Naive thymus-derived CD8-positive, alpha-beta T cell (primary cell): ENCODE data around the gene OPRD1. TPM values are rescaled to one million over a fixed set of nuclear protein-coding genes. Genes with fewer than 3 reads are reported as not detected.
"Not testable (repeated sequence)": the region's sequence is repeated elsewhere in the genome, so short reads cannot be mapped to it uniquely, and the experiment has no call there.

Experiments used
- ATAC-seq, 2 donors: fragments of 150-1000 bp; cut with Tn5 transposase in 1 of 2; sonication (Bioruptor Pico), chemical (Tn5 transposase) in 1 of 2; 1 replicate in 1 of 2; 2 replicates in 1 of 2; pipeline ENCODE4 v1.10.0; 2021; ENCODE audit warnings: mild to moderate bottlenecking in 2 of 2, moderate library complexity in 2 of 2
- POLR2A ChIA-PET: fragments of 350-600 bp; sonication (Branson Sonifier 250); formaldehyde crosslinking; loops from one replicate; lab custom pipeline; 2021; ENCODE audit warnings: antibody characterized with exemption; lab: Charles Lee
- DNase-seq, 10 donors: peaks; one replicate each; pipeline versions ENCODE4 v3.0.0 to v3.0.0-alpha.2; 2020 to 2022
- H3K27ac Mint-ChIP-seq, 10 donors: one replicate each; pipeline ENCODE4 v1.8.0; 2020 to 2022; ENCODE audit warnings: mild to moderate bottlenecking in 10 of 10, mixed read lengths in 10 of 10, moderate library complexity in 4 of 10, inconsistent platforms in 1 of 10
- H3K27me3 Mint-ChIP-seq, 5 donors: one replicate each; pipeline ENCODE4 v1.8.0; 2021 to 2022; ENCODE audit warnings: mixed read lengths in 5 of 5
- H3K36me3 Mint-ChIP-seq, 3 donors: one replicate each; pipeline ENCODE4 v1.8.0; 2020 to 2022; ENCODE audit warnings: mixed read lengths in 3 of 3, mild to moderate bottlenecking in 2 of 3, inconsistent platforms in 1 of 3
- H3K4me1 Mint-ChIP-seq, 4 donors: one replicate each; pipeline ENCODE4 v1.8.0; 2021 to 2022; ENCODE audit warnings: mixed read lengths in 4 of 4
- H3K4me3 Mint-ChIP-seq, 10 donors: one replicate each; pipeline ENCODE4 v1.8.0; 2020 to 2022; ENCODE audit warnings: mild to moderate bottlenecking in 10 of 10, mixed read lengths in 10 of 10, moderate library complexity in 6 of 10, inconsistent platforms in 1 of 10
- H3K9me3 Mint-ChIP-seq, 9 donors: one replicate each; pipeline ENCODE4 v1.8.0; 2020 to 2022; ENCODE audit warnings: mixed read lengths in 9 of 9, mild to moderate bottlenecking in 3 of 9, inconsistent platforms in 1 of 9, moderate library complexity in 1 of 9
- polyA plus RNA-seq, 3 donors: library from polyadenylated mRNA; unstranded; fragments of 300-500 nt; fragmentation: Illumina TruSeq; gene quantifications; one replicate each; pipeline ENCODE4 v1.2.3, GENCODE V29; 2021
- total RNA-seq, 8 experiments: library from RNA in 2 of 8; stranded (reverse) in 2 of 8; gene quantifications; one replicate each; pipeline ENCODE4 v1.2.3 and lab custom pipeline; 2021 to 2026

Gene OPRD1
- total and polyA plus RNA-seq, 5 experiments from 2014 or later, result 0.02 TPM; not detected in 4

GRCh38 chr1:28855969-28856368, 44.0 kb downstream of the OPRD1 start:
- no peak overlapping the region for H3K4me3 Mint-ChIP-seq
- H3K36me3 Mint-ChIP-seq, result no peaks in the 10 kb centered on the region
- peaks cover 0 to 7% (median 2%) of the 10 kb centered on the region in 4 donors for H3K4me1 Mint-ChIP-seq
- POLR2A ChIA-PET, result no interaction called here
- ATAC-seq (no peak), DNase-seq (no peak)
- peaks cover 4 to 30% (median 14%) of the 10 kb centered on the region in 5 donors for H3K27me3 Mint-ChIP-seq
- no peak overlapping the region for H3K27ac Mint-ChIP-seq
- no peaks in the 10 kb centered on the region for H3K9me3 Mint-ChIP-seq

- Mint-ChIP-seq H3K4me1 (no peaks in the 10 kb centered on the region), H3K36me3 (no peaks in the 10 kb centered on the region), H3K27ac (no peak overlapping the region), H3K27me3 (peaks cover 0 to 8% (median 2%) of the 10 kb centered on the region in 5 donors), H3K9me3 (no peaks in the 10 kb centered on the region), H3K4me3 (no peak overlapping the region)
- DNase-seq, result no peak
- no peak for ATAC-seq
- POLR2A ChIA-PET, result no interaction called here
Measured at GRCh38 chr1:28860332-28861073, 48.5 kb downstream of the OPRD1 start.

DNA sequence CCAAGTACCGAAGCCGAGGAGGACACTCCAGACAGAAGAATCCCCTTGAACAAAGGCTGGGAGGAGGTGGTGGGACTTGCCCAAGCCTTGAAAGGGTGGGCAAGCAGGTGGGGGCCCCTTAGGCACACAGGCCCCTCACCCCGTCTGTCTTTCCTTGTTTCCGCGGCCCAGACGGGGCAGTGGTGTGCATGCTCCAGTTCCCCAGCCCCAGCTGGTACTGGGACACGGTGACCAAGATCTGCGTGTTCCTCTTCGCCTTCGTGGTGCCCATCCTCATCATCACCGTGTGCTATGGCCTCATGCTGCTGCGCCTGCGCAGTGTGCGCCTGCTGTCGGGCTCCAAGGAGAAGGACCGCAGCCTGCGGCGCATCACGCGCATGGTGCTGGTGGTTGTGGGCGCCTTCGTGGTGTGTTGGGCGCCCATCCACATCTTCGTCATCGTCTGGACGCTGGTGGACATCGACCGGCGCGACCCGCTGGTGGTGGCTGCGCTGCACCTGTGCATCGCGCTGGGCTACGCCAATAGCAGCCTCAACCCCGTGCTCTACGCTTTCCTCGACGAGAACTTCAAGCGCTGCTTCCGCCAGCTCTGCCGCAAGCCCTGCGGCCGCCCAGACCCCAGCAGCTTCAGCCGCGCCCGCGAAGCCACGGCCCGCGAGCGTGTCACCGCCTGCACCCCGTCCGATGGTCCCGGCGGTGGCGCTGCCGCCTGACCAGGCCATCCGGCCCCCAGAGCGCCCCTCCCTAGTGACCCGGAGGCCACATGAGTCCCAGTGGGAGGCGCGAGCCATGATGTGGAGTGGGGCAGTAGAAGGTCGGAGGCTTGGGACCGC, 50.8 kb downstream of the OPRD1 start:
- no peaks in the 10 kb centered on the region for H3K9me3 Mint-ChIP-seq
- POLR2A ChIA-PET, result no interaction called here
- peaks cover 0 to 7% (median 2%) of the 10 kb centered on the region in 5 donors for H3K27me3 Mint-ChIP-seq
- no peak for DNase-seq
- peaks cover 0 to 1% (median 0%) of the 10 kb centered on the region in 4 donors for H3K4me1 Mint-ChIP-seq
- peak overlapping the region in 1 of 10 donors; percentile 38 for H3K27ac Mint-ChIP-seq
- no peak for ATAC-seq
- no peak overlapping the region for H3K4me3 Mint-ChIP-seq
- no peaks in the 10 kb centered on the region for H3K36me3 Mint-ChIP-seq

DNA sequence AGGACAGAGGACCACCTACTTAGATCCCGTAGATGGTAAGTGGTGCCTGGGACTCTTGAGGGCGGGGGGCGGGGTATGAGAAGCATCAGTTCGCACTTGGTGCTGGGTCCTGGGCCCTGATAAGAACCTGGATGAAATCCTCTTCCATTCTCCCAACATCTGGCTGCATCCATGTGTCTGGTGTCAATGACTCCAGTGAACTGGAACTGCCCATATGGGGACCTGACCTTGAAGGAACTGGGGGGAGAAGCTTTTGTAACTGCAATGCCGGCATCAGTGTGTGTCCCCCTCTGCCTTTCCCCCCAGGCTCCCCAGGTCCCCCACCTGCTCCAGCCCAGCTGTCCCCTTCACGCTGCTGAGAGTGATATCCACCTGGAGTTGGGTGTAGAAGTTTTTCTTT, 52.7 kb downstream of the OPRD1 start:
- ATAC-seq (no peak), DNase-seq (no peak)
- Mint-ChIP-seq H3K36me3 (no peaks in the 10 kb centered on the region), H3K4me1 (peaks cover 0 to 1% (median 0%) of the 10 kb centered on the region in 4 donors), H3K27ac (no peak overlapping the region), H3K9me3 (no peaks in the 10 kb centered on the region), H3K27me3 (peaks cover 0 to 8% (median 2%) of the 10 kb centered on the region in 5 donors), H3K4me3 (no peak overlapping the region)
- POLR2A ChIA-PET, result no interaction called here

- no peak overlapping the region for H3K4me3 Mint-ChIP-seq
- POLR2A ChIA-PET, result interaction anchor here (0.7 kb wide), 1 partner anchor 51 kb away, joined by 4 read pairs; no protein-coding TSS in a partner anchor
Measured at GRCh38 chr1:28865997-28866650, 54.2 kb downstream of the OPRD1 start.

GRCh38 chr1:28867850-28868249, 55.9 kb downstream of the OPRD1 start:
- DNase-seq (no peak), ATAC-seq (no peak)
- Mint-ChIP-seq H3K4me3 (no peak overlapping the region), H3K4me1 (peaks cover 0 to 1% (median 0%) of the 10 kb centered on the region in 4 donors), H3K36me3 (no peaks in the 10 kb centered on the region), H3K27ac (peak overlapping the region in 1 of 10 donors; percentile 67), H3K27me3 (peaks cover 1 to 15% (median 5%) of the 10 kb centered on the region in 5 donors), H3K9me3 (no peaks in the 10 kb centered on the region)
- POLR2A ChIA-PET, result no interaction called here

More at GRCh38 chr1:28865997-28866650, 54.2 kb downstream of the OPRD1 start:
- Mint-ChIP-seq H3K9me3 (no peaks in the 10 kb centered on the region), H3K36me3 (no peaks in the 10 kb centered on the region), H3K27ac (no peak overlapping the region), H3K27me3 (peaks cover 0 to 8% (median 3%) of the 10 kb centered on the region in 5 donors), H3K4me1 (peaks cover 0 to 1% (median 0%) of the 10 kb centered on the region in 4 donors)
- DNase-seq, result no peak
- ATAC-seq, result no peak

DNA sequence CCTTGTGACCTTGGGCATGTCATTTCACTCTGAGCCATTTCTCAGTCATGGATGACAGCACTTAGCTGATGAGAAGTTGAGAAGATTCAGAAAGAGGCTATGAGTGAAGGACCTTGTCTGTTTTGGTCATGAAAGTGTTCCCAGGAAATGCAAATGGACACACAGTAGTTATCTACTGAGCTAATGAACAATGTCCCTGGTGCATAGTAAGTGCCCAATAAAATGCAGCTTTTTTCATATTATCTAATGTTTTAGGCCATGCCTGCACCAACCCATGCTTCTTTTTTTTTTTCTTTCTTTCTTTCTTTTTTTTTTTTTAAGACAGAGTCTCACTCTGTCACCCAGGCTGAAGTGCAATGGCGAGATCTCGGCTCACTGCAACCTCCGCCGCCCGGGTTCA, 58.0 kb downstream of the OPRD1 start:
- peaks cover 0 to 1% (median 0%) of the 10 kb centered on the region in 4 donors for H3K4me1 Mint-ChIP-seq
- peaks cover 3 to 18% (median 7%) of the 10 kb centered on the region in 5 donors for H3K27me3 Mint-ChIP-seq
- no peaks in the 10 kb centered on the region for H3K36me3 Mint-ChIP-seq
- DNase-seq, result no peak
- no peak for ATAC-seq
- no peak overlapping the region for H3K4me3 Mint-ChIP-seq
- POLR2A ChIA-PET, result no interaction called here
- H3K9me3 Mint-ChIP-seq, result no peaks in the 10 kb centered on the region
- peak overlapping the region in 1 of 10 donors; percentile 69 for H3K27ac Mint-ChIP-seq

- Mint-ChIP-seq H3K4me3 (no peak overlapping the region), H3K27me3 (peaks cover 3 to 17% (median 7%) of the 10 kb centered on the region in 5 donors), H3K9me3 (no peaks in the 10 kb centered on the region), H3K27ac (no peak overlapping the region), H3K36me3 (no peaks in the 10 kb centered on the region), H3K4me1 (peaks cover 0 to 1% (median 0%) of the 10 kb centered on the region in 4 donors)
- POLR2A ChIA-PET, result interaction anchor here (0.7 kb wide), 2 partner anchors 198 to 504 kb away, joined by 3 to 4 read pairs; no protein-coding TSS in a partner anchor
- ATAC-seq (no peak), DNase-seq (no peak)
Measured at GRCh38 chr1:28871631-28872401, 59.8 kb downstream of the OPRD1 start.

DNA sequence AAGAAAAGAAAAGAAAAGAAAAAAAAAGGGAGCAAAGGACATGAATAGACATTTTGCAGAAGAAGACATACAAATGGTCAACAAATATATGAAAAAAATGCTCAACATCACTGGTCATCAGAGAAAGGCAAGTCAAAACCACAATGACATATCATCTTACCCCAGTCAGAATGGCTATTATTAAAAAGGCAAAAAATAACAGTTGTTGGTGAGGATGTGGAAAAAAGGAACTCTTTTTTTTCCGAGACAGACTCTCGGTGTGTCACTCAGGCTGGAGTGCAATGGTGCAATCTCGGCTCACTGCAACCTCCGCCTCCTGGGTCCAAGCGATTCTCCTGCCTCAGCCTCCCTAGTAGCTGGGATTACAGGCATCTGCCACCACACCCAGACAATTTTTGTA, 63.2 kb downstream of the OPRD1 start:
- H3K9me3 Mint-ChIP-seq, DNase-seq, H3K4me3 Mint-ChIP-seq, POLR2A ChIA-PET, H3K36me3 Mint-ChIP-seq, ATAC-seq, H3K4me1 Mint-ChIP-seq: not testable (repeated sequence)
- Mint-ChIP-seq H3K27ac (peak overlapping the region in 1 of 10 donors; percentile 13), H3K27me3 (peaks cover 2 to 17% (median 9%) of the 10 kb centered on the region in 5 donors)

GRCh38 chr1:28877132-28877781, 65.3 kb downstream of the OPRD1 start:
- Mint-ChIP-seq H3K27me3 (peaks cover 2 to 12% (median 6%) of the 10 kb centered on the region in 5 donors), H3K9me3 (no peaks in the 10 kb centered on the region), H3K4me3 (no peak overlapping the region), H3K36me3 (no peaks in the 10 kb centered on the region), H3K4me1 (peaks cover 5 to 9% (median 6%) of the 10 kb centered on the region in 4 donors), H3K27ac (no peak overlapping the region)
- DNase-seq, result peak; percentile 59 to 86 (median 73)
- POLR2A ChIA-PET, result interaction anchor here (0.5 to 1.8 kb wide), 6 partner anchors 92 to 371 kb away, joined by 3 to 7 read pairs (median 4); partner anchors contain the start of genes RCC1, RNU11 and TAF12
- peak; percentile 80 to 88 for ATAC-seq

- Mint-ChIP-seq H3K27ac (no peak overlapping the region), H3K4me3 (no peak overlapping the region), H3K36me3 (no peaks in the 10 kb centered on the region), H3K27me3 (peaks cover under 1 to 7% (median 3%) of the 10 kb centered on the region in 5 donors), H3K9me3 (no peaks in the 10 kb centered on the region), H3K4me1 (peaks cover 7 to 19% (median 14%) of the 10 kb centered on the region in 4 donors)
- DNase-seq (no peak), ATAC-seq (no peak)
- POLR2A ChIA-PET, result interaction anchor here (0.7 kb wide), 1 partner anchor 62 kb away, joined by 7 read pairs; no protein-coding TSS in a partner anchor
Measured at GRCh38 chr1:28878796-28879195, 66.8 kb downstream of the OPRD1 start.
